ENCODE data around the gene SLC30A2. TPM values are rescaled to one million over a fixed set of nuclear protein-coding genes. Genes with fewer than 3 reads are reported as not detected.

SLC30A2 gene
- polyA plus RNA-seq, 1 donor from 2014 or later: 0.46 TPM

DNA sequence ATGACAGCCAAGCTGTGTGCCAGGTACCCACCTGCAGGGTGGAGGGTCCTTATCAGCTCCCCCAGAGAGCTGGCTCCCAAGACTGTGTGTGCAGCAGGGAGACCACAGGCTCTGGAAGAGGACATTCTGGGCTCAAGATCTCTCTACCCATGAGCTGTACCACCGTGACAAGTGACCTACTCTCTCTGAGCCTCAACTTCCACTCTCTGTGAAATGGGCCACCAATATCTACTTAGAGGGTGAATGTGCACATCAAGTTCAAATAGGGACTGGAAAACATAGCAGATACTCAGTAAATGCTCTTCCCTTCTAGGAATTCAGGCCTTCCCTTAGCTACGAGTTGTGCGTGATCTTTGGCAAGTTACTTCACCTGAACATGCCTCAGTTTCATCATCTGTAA, 1.5 kb downstream of the SLC30A2 start:
- no peak overlapping the region for H3K4me2 ChIP-seq (ENCODE audit: low read length)
- no peak overlapping the region for H2AFZ ChIP-seq (ENCODE audit: low read depth, low read length)
- H3K4me3 ChIP-seq (ENCODE audit: low read length): no peak overlapping the region
- H3K9ac ChIP-seq (ENCODE audit: low read length): no peak overlapping the region
- no peaks in the 10 kb centered on the region for H3K9me3 ChIP-seq (ENCODE audit: low read length)
- H3F3A ChIP-seq (ENCODE audit: insufficient read depth, low read length, poor library complexity, severe bottlenecking): no peaks in the 10 kb centered on the region
- H3K27me3 ChIP-seq (ENCODE audit: insufficient read depth, low read depth, low read length): peaks cover 62% of the 10 kb centered on the region
- H3K9me2 ChIP-seq (ENCODE audit: insufficient read depth, low read length): no peaks in the 10 kb centered on the region
- H3K27ac ChIP-seq (ENCODE audit: low read length): no peak overlapping the region
- no peaks in the 10 kb centered on the region for H4K20me1 ChIP-seq (ENCODE audit: insufficient read depth)
- no peaks in the 10 kb centered on the region for H3K36me3 ChIP-seq (ENCODE audit: insufficient read depth, low read length)
- H3K79me2 ChIP-seq (replicated peaks; ENCODE audit: insufficient read depth, low read length): no peaks in the 10 kb centered on the region
- TF ChIP-seq SMC3 (conservative IDR thresholded peaks at IDR 0.05; ENCODE audit: poor library complexity) (no peak), POLR2AphosphoS5 (IDR thresholded peaks at IDR 0.05) (no peak), MXI1 (conservative IDR thresholded peaks at IDR 0.05; ENCODE audit: poor library complexity, severe bottlenecking) (no peak), EP300 (conservative IDR thresholded peaks at IDR 0.05; ENCODE audit: poor library complexity, severe bottlenecking) (no peak), EZH2 (IDR thresholded peaks at IDR 0.05; ENCODE audit: borderline replicate concordance, insufficient read depth, low read length, poor library complexity, severe bottlenecking) (no peak), TAF1 (IDR thresholded peaks at IDR 0.05; ENCODE audit: low read depth) (no peak), RAD21 (conservative IDR thresholded peaks at IDR 0.05) (no peak)
- TF ChIP-seq, protein P1, sequence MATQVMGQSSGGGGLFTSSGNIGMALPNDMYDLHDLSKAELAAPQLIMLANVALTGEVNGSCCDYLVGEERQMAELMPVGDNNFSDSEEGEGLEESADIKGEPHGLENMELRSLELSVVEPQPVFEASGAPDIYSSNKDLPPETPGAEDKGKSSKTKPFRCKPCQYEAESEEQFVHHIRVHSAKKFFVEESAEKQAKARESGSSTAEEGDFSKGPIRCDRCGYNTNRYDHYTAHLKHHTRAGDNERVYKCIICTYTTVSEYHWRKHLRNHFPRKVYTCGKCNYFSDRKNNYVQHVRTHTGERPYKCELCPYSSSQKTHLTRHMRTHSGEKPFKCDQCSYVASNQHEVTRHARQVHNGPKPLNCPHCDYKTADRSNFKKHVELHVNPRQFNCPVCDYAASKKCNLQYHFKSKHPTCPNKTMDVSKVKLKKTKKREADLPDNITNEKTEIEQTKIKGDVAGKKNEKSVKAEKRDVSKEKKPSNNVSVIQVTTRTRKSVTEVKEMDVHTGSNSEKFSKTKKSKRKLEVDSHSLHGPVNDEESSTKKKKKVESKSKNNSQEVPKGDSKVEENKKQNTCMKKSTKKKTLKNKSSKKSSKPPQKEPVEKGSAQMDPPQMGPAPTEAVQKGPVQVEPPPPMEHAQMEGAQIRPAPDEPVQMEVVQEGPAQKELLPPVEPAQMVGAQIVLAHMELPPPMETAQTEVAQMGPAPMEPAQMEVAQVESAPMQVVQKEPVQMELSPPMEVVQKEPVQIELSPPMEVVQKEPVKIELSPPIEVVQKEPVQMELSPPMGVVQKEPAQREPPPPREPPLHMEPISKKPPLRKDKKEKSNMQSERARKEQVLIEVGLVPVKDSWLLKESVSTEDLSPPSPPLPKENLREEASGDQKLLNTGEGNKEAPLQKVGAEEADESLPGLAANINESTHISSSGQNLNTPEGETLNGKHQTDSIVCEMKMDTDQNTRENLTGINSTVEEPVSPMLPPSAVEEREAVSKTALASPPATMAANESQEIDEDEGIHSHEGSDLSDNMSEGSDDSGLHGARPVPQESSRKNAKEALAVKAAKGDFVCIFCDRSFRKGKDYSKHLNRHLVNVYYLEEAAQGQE (IDR thresholded peaks at IDR 0.05; ENCODE audit: borderline replicate concordance): no peak
- TF ChIP-seq, protein P2, sequence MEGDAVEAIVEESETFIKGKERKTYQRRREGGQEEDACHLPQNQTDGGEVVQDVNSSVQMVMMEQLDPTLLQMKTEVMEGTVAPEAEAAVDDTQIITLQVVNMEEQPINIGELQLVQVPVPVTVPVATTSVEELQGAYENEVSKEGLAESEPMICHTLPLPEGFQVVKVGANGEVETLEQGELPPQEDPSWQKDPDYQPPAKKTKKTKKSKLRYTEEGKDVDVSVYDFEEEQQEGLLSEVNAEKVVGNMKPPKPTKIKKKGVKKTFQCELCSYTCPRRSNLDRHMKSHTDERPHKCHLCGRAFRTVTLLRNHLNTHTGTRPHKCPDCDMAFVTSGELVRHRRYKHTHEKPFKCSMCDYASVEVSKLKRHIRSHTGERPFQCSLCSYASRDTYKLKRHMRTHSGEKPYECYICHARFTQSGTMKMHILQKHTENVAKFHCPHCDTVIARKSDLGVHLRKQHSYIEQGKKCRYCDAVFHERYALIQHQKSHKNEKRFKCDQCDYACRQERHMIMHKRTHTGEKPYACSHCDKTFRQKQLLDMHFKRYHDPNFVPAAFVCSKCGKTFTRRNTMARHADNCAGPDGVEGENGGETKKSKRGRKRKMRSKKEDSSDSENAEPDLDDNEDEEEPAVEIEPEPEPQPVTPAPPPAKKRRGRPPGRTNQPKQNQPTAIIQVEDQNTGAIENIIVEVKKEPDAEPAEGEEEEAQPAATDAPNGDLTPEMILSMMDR (IDR thresholded peaks at IDR 0.05; ENCODE audit: poor library complexity, severe bottlenecking): no peak

DNA sequence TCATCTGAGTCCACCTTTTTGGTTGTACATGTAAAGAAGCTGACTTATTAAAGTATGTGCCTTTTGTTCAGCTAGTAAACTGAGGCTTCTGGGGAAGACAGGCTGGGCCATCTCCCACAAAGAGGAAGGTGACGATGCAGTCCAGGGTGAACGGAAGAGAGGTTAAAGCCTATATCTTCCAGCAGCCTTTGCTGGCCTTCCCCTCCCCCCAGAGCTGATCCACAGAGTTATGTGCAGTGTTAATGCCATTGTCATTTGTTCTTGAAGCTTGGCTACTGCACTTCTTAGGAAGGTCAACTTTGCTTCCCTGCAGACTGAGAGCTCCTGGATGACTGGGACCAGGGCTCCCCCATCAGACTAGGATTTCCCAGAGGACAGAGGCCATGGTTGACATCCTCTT, 2.2 kb downstream of the SLC30A2 start:
- Histone ChIP-seq H3K9ac (ENCODE audit: low read length) (no peak overlapping the region), H3K27me3 (ENCODE audit: insufficient read depth, low read depth, low read length) (peaks cover 58% of the 10 kb centered on the region)

More for the DNA sequence above, 2.2 kb downstream of the SLC30A2 start:
- Histone ChIP-seq H3K4me3 (ENCODE audit: low read length) (no peak overlapping the region), H3F3A (ENCODE audit: insufficient read depth, low read length, poor library complexity, severe bottlenecking) (no peaks in the 10 kb centered on the region), H3K36me3 (ENCODE audit: insufficient read depth, low read length) (no peaks in the 10 kb centered on the region), H3K79me2 (replicated peaks; ENCODE audit: insufficient read depth, low read length) (no peaks in the 10 kb centered on the region), H3K27ac (ENCODE audit: low read length) (no peak overlapping the region), H3K9me3 (ENCODE audit: low read length) (no peaks in the 10 kb centered on the region), H2AFZ (ENCODE audit: low read depth, low read length) (no peak overlapping the region), H3K9me2 (ENCODE audit: insufficient read depth, low read length) (no peaks in the 10 kb centered on the region), H3K4me2 (ENCODE audit: low read length) (no peak overlapping the region), H4K20me1 (ENCODE audit: insufficient read depth) (no peaks in the 10 kb centered on the region)
- TF ChIP-seq EP300 (conservative IDR thresholded peaks at IDR 0.05; ENCODE audit: poor library complexity, severe bottlenecking): no peak
- TF ChIP-seq SMC3 (conservative IDR thresholded peaks at IDR 0.05; ENCODE audit: poor library complexity): no peak
- TF ChIP-seq, protein P1 (IDR thresholded peaks at IDR 0.05; ENCODE audit: borderline replicate concordance): no peak
- TF ChIP-seq EZH2 (IDR thresholded peaks at IDR 0.05; ENCODE audit: borderline replicate concordance, insufficient read depth, low read length, poor library complexity, severe bottlenecking): no peak
- TF ChIP-seq MXI1 (conservative IDR thresholded peaks at IDR 0.05; ENCODE audit: poor library complexity, severe bottlenecking): no peak
- TF ChIP-seq, protein P2 (IDR thresholded peaks at IDR 0.05; ENCODE audit: poor library complexity, severe bottlenecking): no peak
- no peak for TF ChIP-seq TAF1 (IDR thresholded peaks at IDR 0.05; ENCODE audit: low read depth)
- no peak for TF ChIP-seq RAD21 (conservative IDR thresholded peaks at IDR 0.05)
- TF ChIP-seq POLR2AphosphoS5 (IDR thresholded peaks at IDR 0.05): no peak
